H9 (cell line): ENCODE measurements around the gene KRTAP4-5. TPM values are rescaled to one million over a fixed set of nuclear protein-coding genes. Genes with fewer than 3 reads are reported as not detected.

Source experiments
- DNase-seq: peaks from one replicate; pipeline ENCODE4 v3.0.0-alpha.2; 2017
- H2AFZ ChIP-seq: one replicate; pipeline ENCODE4 v1.6.1; 2013; ENCODE audit warnings: mild to moderate bottlenecking, low read length, control low read depth, moderate library complexity
- H2AK5ac ChIP-seq: 2 replicates; pipeline ENCODE4 v1.6.1; 2013; ENCODE audit warnings: low read length, control low read depth, mixed read lengths; ENCODE audit not compliant: insufficient read length
- H2BK120ac ChIP-seq: one replicate; pipeline ENCODE4 v1.6.1; 2013; ENCODE audit warnings: low read depth, mild to moderate bottlenecking, low read length, control low read depth, inconsistent platforms; ENCODE audit not compliant: poor library complexity, severe bottlenecking
- H2BK12ac ChIP-seq: 2 replicates; pipeline ENCODE4 v1.6.1; 2013; ENCODE audit warnings: low read length, control low read depth, mixed read lengths, low read depth; ENCODE audit not compliant: insufficient read length
- H2BK15ac ChIP-seq: 2 replicates; pipeline ENCODE4 v1.6.1; 2013; ENCODE audit warnings: low read depth, low read length, control low read depth
- H2BK20ac ChIP-seq: one replicate; pipeline ENCODE4 v1.6.1; 2013; ENCODE audit warnings: low read depth, mild to moderate bottlenecking, low read length, control low read depth, inconsistent platforms; ENCODE audit not compliant: poor library complexity, severe bottlenecking
- H2BK5ac ChIP-seq: 2 replicates; pipeline ENCODE4 v1.6.1; 2013; ENCODE audit warnings: low read length, control low read depth, mixed read lengths; ENCODE audit not compliant: insufficient read length
- H3K14ac ChIP-seq: 2 replicates; pipeline ENCODE4 v1.6.1; 2013; ENCODE audit warnings: low read length, control low read depth; ENCODE audit not compliant: insufficient read depth
- H3K18ac ChIP-seq: 2 replicates; pipeline ENCODE4 v1.6.1; 2013; ENCODE audit warnings: low read depth, mild to moderate bottlenecking, mixed read lengths, low read length, control low read depth; ENCODE audit not compliant: insufficient read length
- H3K23ac ChIP-seq: 2 replicates; pipeline ENCODE4 v1.6.1; 2013; ENCODE audit warnings: low read length, control low read depth, mixed read lengths, low read depth; ENCODE audit not compliant: insufficient read length
- H3K23me2 ChIP-seq: 2 replicates; pipeline ENCODE4 v1.6.1; 2013; ENCODE audit warnings: low read depth, mild to moderate bottlenecking, mixed read lengths, low read length, control low read depth; ENCODE audit not compliant: insufficient read length, poor library complexity, severe bottlenecking
- H3K27ac ChIP-seq: 2 replicates; pipeline ENCODE4 v1.5.1; 2013; ENCODE audit warnings: low read length, control low read depth, mixed read lengths, low read depth; ENCODE audit not compliant: insufficient read length
- H3K27me3 ChIP-seq: 2 replicates; pipeline ENCODE4 v1.6.1; 2013; ENCODE audit warnings: low read length, control low read depth, inconsistent platforms; ENCODE audit not compliant: insufficient read depth
- H3K4ac ChIP-seq: 2 replicates; pipeline ENCODE4 v1.6.1; 2013; ENCODE audit warnings: low read depth, mild to moderate bottlenecking, control low read depth, inconsistent platforms, low read length, moderate library complexity
- H3K4me1 ChIP-seq: 2 replicates; pipeline ENCODE4 v1.6.1; 2013; ENCODE audit warnings: low read length, control low read depth, inconsistent platforms; ENCODE audit not compliant: insufficient read depth
- H3K4me2 ChIP-seq: 2 replicates; pipeline ENCODE4 v1.6.1; 2013; ENCODE audit warnings: low read length, control low read depth, mixed read lengths; ENCODE audit not compliant: insufficient read length, insufficient read depth
- H3K56ac ChIP-seq: 2 replicates; pipeline ENCODE4 v1.6.1; 2013; ENCODE audit warnings: low read depth, mild to moderate bottlenecking, mixed read lengths, low read length, control low read depth; ENCODE audit not compliant: insufficient read length
- H3K79me1 ChIP-seq: 2 replicates; pipeline ENCODE4 v1.6.1; 2013; ENCODE audit warnings: low read depth, mild to moderate bottlenecking, moderate library complexity, low read length, control low read depth, inconsistent platforms; ENCODE audit not compliant: insufficient read depth, poor library complexity, severe bottlenecking
- H3K79me2 ChIP-seq: 2 replicates; pipeline ENCODE4 v1.6.1; 2013; ENCODE audit warnings: low read length, control low read depth, inconsistent platforms; ENCODE audit not compliant: insufficient read depth
- H3K9ac ChIP-seq: 2 replicates; pipeline ENCODE4 v1.6.1; 2013; ENCODE audit warnings: low read length, control low read depth, mixed read lengths; ENCODE audit not compliant: insufficient read length; ENCODE audit errors: extremely low read depth
- H3K9me3 ChIP-seq: one replicate; pipeline ENCODE4 v1.6.1; 2013; ENCODE audit warnings: low read depth, low read length, inconsistent platforms; ENCODE audit not compliant: control insufficient read depth
- H3T11ph ChIP-seq: one replicate; pipeline ENCODE4 v1.6.1; 2013; ENCODE audit warnings: mild to moderate bottlenecking, low read length, control low read depth, inconsistent platforms
- H4K20me1 ChIP-seq: one replicate; pipeline ENCODE4 v1.6.1; 2013; ENCODE audit not compliant: control insufficient read depth, insufficient read length, insufficient read depth
- H4K5ac ChIP-seq: 2 replicates; pipeline ENCODE4 v1.6.1; 2013; ENCODE audit warnings: low read depth, mild to moderate bottlenecking, mixed read lengths, low read length, control low read depth; ENCODE audit not compliant: insufficient read length
- H4K8ac ChIP-seq: replicated peaks from 2 replicates; pipeline ENCODE4 v1.6.1; 2013; ENCODE audit warnings: low read length, control low read depth, mixed read lengths, low read depth; ENCODE audit not compliant: insufficient read length
- H4K91ac ChIP-seq: 2 replicates; pipeline ENCODE4 v1.6.1; 2013; ENCODE audit warnings: low read depth, mild to moderate bottlenecking, moderate library complexity, mixed read lengths, low read length, control low read depth; ENCODE audit not compliant: insufficient read length
- H3K27ac Mint-ChIP-seq, 3 experiments: 2 replicates in 2 of 3; 3 replicates in 1 of 3; pipeline ENCODE4 v1.8.0; 2020 to 2021; ENCODE audit warnings: mixed read lengths in 3 of 3, mild to moderate bottlenecking in 1 of 3, moderate library complexity in 1 of 3
- H3K27me3 Mint-ChIP-seq: 2 replicates; pipeline ENCODE4 v1.8.0; 2021; ENCODE audit warnings: low read depth, mild to moderate bottlenecking, moderate library complexity, mixed read lengths
- H3K36me3 Mint-ChIP-seq, 3 experiments: 2 replicates in 2 of 3; 3 replicates in 1 of 3; pipeline ENCODE4 v1.8.0; 2020 to 2021; ENCODE audit warnings: low read depth in 3 of 3, mixed read lengths in 3 of 3; ENCODE audit not compliant: insufficient read depth in 1 of 3
- H3K4me1 Mint-ChIP-seq, 2 experiments: 2 replicates each; pipeline ENCODE4 v1.8.0; 2020; ENCODE audit warnings: mixed read lengths in 2 of 2
- H3K4me3 Mint-ChIP-seq, 2 experiments: 2 replicates in 1 of 2; 3 replicates in 1 of 2; pipeline ENCODE4 v1.8.0; 2020 to 2021; ENCODE audit warnings: mild to moderate bottlenecking in 2 of 2, mixed read lengths in 2 of 2, moderate library complexity in 1 of 2
- H3K9me3 Mint-ChIP-seq, 2 experiments: 2 replicates in 1 of 2; 3 replicates in 1 of 2; pipeline ENCODE4 v1.8.0; 2020; ENCODE audit warnings: mild to moderate bottlenecking in 2 of 2, mixed read lengths in 2 of 2, moderate library complexity in 1 of 2
- WGBS: extraction: QIAGEN DNeasy Blood & Tissue Kit; methylation state at CpG from one replicate; pipeline ENCODE4 v1.1.7; 2013; ENCODE audit warnings: missing lambda C conversion rate, low lambda C conversion rate, mixed read lengths; ENCODE audit not compliant: insufficient read length; ENCODE audit errors: extremely low coverage; 5-methylcytosine and 5-hydroxymethylcytosine counted together
- total RNA-seq: library from RNA; stranded (reverse); gene quantifications from 2 replicates; pipeline ENCODE4 v1.2.1, GENCODE V29; 2021
- TF ChIP-seq, protein P1 (sequence below): fragments of 200-600 bp; sonication (generic); conservative IDR thresholded peaks from 3 replicates; pipeline ENCODE4 v1.8.0; 2021; ENCODE audit warnings: antibody characterized with exemption, mild to moderate bottlenecking

KRTAP4-5 gene
- total RNA-seq, 1 experiment from 2014 or later = not detected

DNA sequence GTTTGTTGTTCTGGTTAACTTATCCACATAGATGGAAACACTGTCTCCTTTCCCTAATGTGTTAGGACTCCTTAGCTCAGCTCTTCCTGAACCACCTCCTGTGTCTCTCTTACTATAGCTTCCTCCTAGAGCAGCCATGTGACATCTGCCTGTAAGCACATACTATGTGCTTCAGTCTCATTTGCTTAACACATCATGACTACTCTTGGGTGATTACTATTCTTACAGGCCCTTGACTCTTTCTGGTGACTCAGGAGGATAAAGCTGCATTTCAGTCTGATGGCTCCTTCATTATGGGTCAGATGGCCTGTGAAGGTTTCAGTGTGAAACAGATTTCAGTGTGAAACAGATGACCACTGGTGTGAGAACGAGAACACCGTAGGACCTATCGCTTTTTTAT is 28.7 kb upstream of the KRTAP4-5 start:
- H3K14ac ChIP-seq = no peak overlapping the region
- no CpG with 5 or more reads among the region's 3 CpGs for WGBS
- H3K4me2 ChIP-seq = no peak overlapping the region
- no peak overlapping the region for H2BK20ac ChIP-seq
- no peak overlapping the region for H4K8ac ChIP-seq
- H3K18ac ChIP-seq = no peak overlapping the region
- no peak overlapping the region for H3K4ac ChIP-seq
- Mint-ChIP-seq H3K9me3 (no peaks in the 10 kb centered on the region; a peak in 2 of 5 replicates), H3K27me3 (no peaks in the 10 kb centered on the region; the same call in 1 of the 2 replicates), H3K27ac (no peak overlapping the region), H3K36me3 (no peaks in the 10 kb centered on the region), H3K4me3 (no peak overlapping the region), H3K4me1 (0 out of 4 replicates have a peak, but pooled peaks cover 0 to 3% of the 10 kb centered on the region in 2 experiments)
- H3K56ac ChIP-seq = no peak overlapping the region
- H3K27ac ChIP-seq = no peak overlapping the region
- H2BK12ac ChIP-seq = no peak overlapping the region
- H3K79me1 ChIP-seq = no peaks in the 10 kb centered on the region
- H4K5ac ChIP-seq = no peak overlapping the region
- H2BK5ac ChIP-seq = no peak overlapping the region
- H3K23ac ChIP-seq = no peak overlapping the region
- H2BK120ac ChIP-seq = no peak overlapping the region
- H4K91ac ChIP-seq = no peak overlapping the region
- no peak overlapping the region for H2AFZ ChIP-seq
- no peaks in the 10 kb centered on the region for H3K4me1 ChIP-seq
- no peaks in the 10 kb centered on the region for H3K79me2 ChIP-seq
- H3K23me2 ChIP-seq = no peaks in the 10 kb centered on the region
- H3K9me3 ChIP-seq = no peaks in the 10 kb centered on the region
- H3K27me3 ChIP-seq = no peaks in the 10 kb centered on the region
- H2BK15ac ChIP-seq = no peak overlapping the region
- no peak overlapping the region for H3T11ph ChIP-seq
- DNase-seq = no peak
- no peak overlapping the region for H3K9ac ChIP-seq
- H2AK5ac ChIP-seq = no peak overlapping the region
- H4K20me1 ChIP-seq = no peaks in the 10 kb centered on the region
- TF ChIP-seq, protein P1, sequence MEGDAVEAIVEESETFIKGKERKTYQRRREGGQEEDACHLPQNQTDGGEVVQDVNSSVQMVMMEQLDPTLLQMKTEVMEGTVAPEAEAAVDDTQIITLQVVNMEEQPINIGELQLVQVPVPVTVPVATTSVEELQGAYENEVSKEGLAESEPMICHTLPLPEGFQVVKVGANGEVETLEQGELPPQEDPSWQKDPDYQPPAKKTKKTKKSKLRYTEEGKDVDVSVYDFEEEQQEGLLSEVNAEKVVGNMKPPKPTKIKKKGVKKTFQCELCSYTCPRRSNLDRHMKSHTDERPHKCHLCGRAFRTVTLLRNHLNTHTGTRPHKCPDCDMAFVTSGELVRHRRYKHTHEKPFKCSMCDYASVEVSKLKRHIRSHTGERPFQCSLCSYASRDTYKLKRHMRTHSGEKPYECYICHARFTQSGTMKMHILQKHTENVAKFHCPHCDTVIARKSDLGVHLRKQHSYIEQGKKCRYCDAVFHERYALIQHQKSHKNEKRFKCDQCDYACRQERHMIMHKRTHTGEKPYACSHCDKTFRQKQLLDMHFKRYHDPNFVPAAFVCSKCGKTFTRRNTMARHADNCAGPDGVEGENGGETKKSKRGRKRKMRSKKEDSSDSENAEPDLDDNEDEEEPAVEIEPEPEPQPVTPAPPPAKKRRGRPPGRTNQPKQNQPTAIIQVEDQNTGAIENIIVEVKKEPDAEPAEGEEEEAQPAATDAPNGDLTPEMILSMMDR = no peak
